Mesenchymal stem cell (in vitro differentiated cells and primary cell): Measurements from ENCODE around the gene MBNL2.

Source experiments
- DNase-seq: peaks from one replicate; pipeline ENCODE4 v3.0.0-alpha.2; 2013
- H2AFZ ChIP-seq: one replicate; pipeline ENCODE4 v1.6.1; 2013; ENCODE audit warnings: low read depth, mild to moderate bottlenecking, control low read depth, inconsistent platforms, low read length, moderate library complexity
- H2AK5ac ChIP-seq: 2 replicates; pipeline ENCODE4 v1.6.1; 2013; ENCODE audit warnings: low read length, moderate library complexity, mild to moderate bottlenecking, inconsistent platforms; ENCODE audit not compliant: severe bottlenecking
- H2BK120ac ChIP-seq: one replicate; pipeline ENCODE4 v1.6.1; 2013; ENCODE audit warnings: low read depth, mild to moderate bottlenecking, inconsistent platforms, low read length, moderate library complexity
- H2BK12ac ChIP-seq, 2 experiments: one replicate each; pipeline ENCODE4 v1.6.1; 2013; ENCODE audit warnings: inconsistent platforms in 2 of 2, low read length in 2 of 2, mild to moderate bottlenecking in 2 of 2, moderate library complexity in 2 of 2, control low read depth in 1 of 2
- H2BK15ac ChIP-seq: one replicate; pipeline ENCODE4 v1.6.1; 2013; ENCODE audit warnings: mild to moderate bottlenecking, low read depth, inconsistent platforms; ENCODE audit not compliant: poor library complexity, severe bottlenecking
- H2BK5ac ChIP-seq: 2 replicates; pipeline ENCODE4 v1.6.1; 2013; ENCODE audit warnings: low read depth, mild to moderate bottlenecking, low read length, control low read depth, inconsistent platforms; ENCODE audit not compliant: poor library complexity, severe bottlenecking
- H3K14ac ChIP-seq, 2 experiments: one replicate each; pipeline ENCODE4 v1.6.1; 2013; ENCODE audit warnings: inconsistent platforms in 2 of 2, low read length in 2 of 2, control low read depth in 1 of 2, mild to moderate bottlenecking in 1 of 2, moderate library complexity in 1 of 2
- H3K18ac ChIP-seq, 2 experiments: one replicate each; pipeline ENCODE4 v1.6.1; 2013; ENCODE audit warnings: inconsistent platforms in 2 of 2, low read length in 2 of 2, control low read depth in 1 of 2, low read depth in 1 of 2, mild to moderate bottlenecking in 1 of 2
- H3K23ac ChIP-seq, 2 experiments: one replicate each; pipeline ENCODE4 v1.6.1; 2013; ENCODE audit warnings: inconsistent platforms in 2 of 2, low read length in 2 of 2, mild to moderate bottlenecking in 2 of 2, moderate library complexity in 2 of 2, control low read depth in 1 of 2
- H3K27ac ChIP-seq: 2 replicates; pipeline ENCODE4 v1.5.1; 2013; ENCODE audit warnings: mild to moderate bottlenecking, moderate library complexity, low read length, control low read depth, inconsistent platforms; ENCODE audit not compliant: poor library complexity, severe bottlenecking
- H3K27me3 ChIP-seq, 2 experiments: 2 replicates each; pipeline versions ENCODE4 v1.6.1 to v1.7.0; 2013; ENCODE audit warnings: low read length in 2 of 2, mild to moderate bottlenecking in 2 of 2, moderate library complexity in 2 of 2, control low read depth in 1 of 2, inconsistent platforms in 1 of 2; ENCODE audit not compliant: control insufficient read depth in 1 of 2, insufficient read depth in 1 of 2
- H3K36me3 ChIP-seq, 2 experiments: 2 replicates each; pipeline versions ENCODE4 v1.6.1 to v1.7.0; 2013; ENCODE audit warnings: low read length in 2 of 2, control low read depth in 1 of 2, inconsistent platforms in 1 of 2, low read depth in 1 of 2, mild to moderate bottlenecking in 1 of 2; ENCODE audit not compliant: insufficient read depth in 2 of 2, control insufficient read depth in 1 of 2
- H3K4ac ChIP-seq, 2 experiments: one replicate each; pipeline ENCODE4 v1.6.1; 2013; ENCODE audit warnings: inconsistent platforms in 2 of 2, low read length in 2 of 2, mild to moderate bottlenecking in 2 of 2, moderate library complexity in 2 of 2, control low read depth in 1 of 2, low read depth in 1 of 2
- H3K4me1 ChIP-seq: 2 replicates; pipeline ENCODE4 v1.6.1; 2013; ENCODE audit warnings: low read depth, low read length, control low read depth; ENCODE audit not compliant: control insufficient read depth, insufficient read depth
- H3K4me2 ChIP-seq: 2 replicates; pipeline ENCODE4 v1.6.1; 2013; ENCODE audit warnings: low read length, mild to moderate bottlenecking, inconsistent platforms; ENCODE audit not compliant: poor library complexity, severe bottlenecking
- H3K4me3 ChIP-seq, 2 experiments: 2 replicates each; pipeline versions ENCODE4 v1.5.1 to v1.7.0; 2013; ENCODE audit warnings: low read length in 2 of 2, mild to moderate bottlenecking in 2 of 2, control low read depth in 1 of 2, low read depth in 1 of 2; ENCODE audit not compliant: insufficient read depth in 1 of 2
- H3K79me1 ChIP-seq: replicated peaks from 2 replicates; pipeline ENCODE4 v1.6.1; 2013; ENCODE audit warnings: mild to moderate bottlenecking, control low read depth, low read length, inconsistent platforms; ENCODE audit not compliant: poor library complexity, severe bottlenecking
- H3K9ac ChIP-seq: 2 replicates; pipeline ENCODE4 v1.7.0; 2013; ENCODE audit warnings: mild to moderate bottlenecking, low read length, moderate library complexity
- H3K9me3 ChIP-seq: 2 replicates; pipeline ENCODE4 v1.7.0; 2013; ENCODE audit warnings: mild to moderate bottlenecking, low read length; ENCODE audit not compliant: control insufficient read depth
- H4K8ac ChIP-seq: one replicate; pipeline ENCODE4 v1.6.1; 2013; ENCODE audit warnings: inconsistent platforms, mild to moderate bottlenecking, low read length, moderate library complexity
- H4K91ac ChIP-seq: one replicate; pipeline ENCODE4 v1.6.1; 2013; ENCODE audit warnings: mild to moderate bottlenecking, low read length, inconsistent platforms
- WGBS: methylation state at CpG from one replicate; pipeline ENCODE4 v1.1.7; 2013; ENCODE audit warnings: mixed read lengths; 5-methylcytosine and 5-hydroxymethylcytosine counted together

Gene MBNL2

GRCh38 chr13:97330448-97330847 is 108.3 kb downstream of the MBNL2 start:
- Histone ChIP-seq H2AFZ (no peak overlapping the region), H3K27me3 (no peaks in the 10 kb centered on the region), H3K27ac (no peak overlapping the region), H4K8ac (no peak overlapping the region), H2AK5ac (no peak overlapping the region), H3K4me2 (no peak overlapping the region), H3K79me1 (peaks cover 27% of the 10 kb centered on the region), H2BK120ac (no peak overlapping the region), H3K9ac (no peak overlapping the region), H3K9me3 (no peaks in the 10 kb centered on the region), H2BK15ac (no peak overlapping the region), H3K14ac (no peak overlapping the region), H3K4ac (no peak overlapping the region), H4K91ac (no peak overlapping the region), H2BK5ac (no peak overlapping the region), H3K4me3 (no peak overlapping the region), H2BK12ac (no peak overlapping the region), H3K4me1 (peaks cover 7% of the 10 kb centered on the region), H3K23ac (no peak overlapping the region), H3K18ac (no peak overlapping the region), H3K36me3 (peaks cover under 1 to 5% of the 10 kb centered on the region in 2 experiments)
- 100% methylated on average over 2 of the region's 2 CpGs for WGBS
- DNase-seq: no peak

GRCh38 chr13:97332742-97333141 is 110.6 kb downstream of the MBNL2 start:
- DNase-seq: no peak
- no peak overlapping the region for H2AK5ac ChIP-seq
- no peak overlapping the region for H3K9ac ChIP-seq
- H2BK12ac ChIP-seq: no peak overlapping the region
- peaks cover 29% of the 10 kb centered on the region for H3K79me1 ChIP-seq
- H3K18ac ChIP-seq: no peak overlapping the region
- H4K8ac ChIP-seq: no peak overlapping the region
- no peak overlapping the region for H3K27ac ChIP-seq
- no peaks in the 10 kb centered on the region for H3K27me3 ChIP-seq
- H2AFZ ChIP-seq: no peak overlapping the region
- H3K4ac ChIP-seq: no peak overlapping the region
- H3K4me3 ChIP-seq: no peak overlapping the region
- no peak overlapping the region for H3K4me2 ChIP-seq
- H3K9me3 ChIP-seq: no peaks in the 10 kb centered on the region
- H2BK120ac ChIP-seq: no peak overlapping the region
- H3K4me1 ChIP-seq: peaks cover 7% of the 10 kb centered on the region
- no peak overlapping the region for H3K23ac ChIP-seq
- no peak overlapping the region for H3K14ac ChIP-seq
- H4K91ac ChIP-seq: no peak overlapping the region
- 99% methylated on average over 3 of the region's 4 CpGs for WGBS
- no peak overlapping the region for H2BK5ac ChIP-seq
- H3K36me3 ChIP-seq: peaks cover 9 to 15% of the 10 kb centered on the region in 2 experiments
- no peak overlapping the region for H2BK15ac ChIP-seq

- DNase-seq: no peak
- no peak overlapping the region for H2BK12ac ChIP-seq
- no peak overlapping the region for H3K14ac ChIP-seq
- no peak overlapping the region for H2BK5ac ChIP-seq
- no peak overlapping the region for H4K8ac ChIP-seq
- H3K27ac ChIP-seq: no peak overlapping the region
- no peak overlapping the region for H3K23ac ChIP-seq
- H3K36me3 ChIP-seq: peaks cover 17 to 19% of the 10 kb centered on the region in 2 experiments
- no peak overlapping the region for H4K91ac ChIP-seq
- WGBS: 97% methylated on average over 3 of the region's 6 CpGs
- no peak overlapping the region for H2AK5ac ChIP-seq
- H2BK15ac ChIP-seq: no peak overlapping the region
- no peak overlapping the region for H3K4me3 ChIP-seq
- H3K9me3 ChIP-seq: no peaks in the 10 kb centered on the region
- no peaks in the 10 kb centered on the region for H3K27me3 ChIP-seq
- H3K9ac ChIP-seq: no peak overlapping the region
- H3K79me1 ChIP-seq: peaks cover 39% of the 10 kb centered on the region
- no peak overlapping the region for H3K4me2 ChIP-seq
- peaks cover 5% of the 10 kb centered on the region for H3K4me1 ChIP-seq
- no peak overlapping the region for H3K18ac ChIP-seq
- no peak overlapping the region for H2AFZ ChIP-seq
- no peak overlapping the region for H3K4ac ChIP-seq
- H2BK120ac ChIP-seq: no peak overlapping the region
Measured at GRCh38 chr13:97333983-97334382, 111.8 kb downstream of the MBNL2 start.

- Histone ChIP-seq H2BK15ac (no peak overlapping the region), H3K36me3 (peaks cover 19 to 22% of the 10 kb centered on the region in 2 experiments), H3K4me3 (no peak overlapping the region), H3K79me1 (peaks cover 45% of the 10 kb centered on the region), H4K91ac (no peak overlapping the region), H3K4me2 (no peak overlapping the region), H3K27ac (no peak overlapping the region), H2BK5ac (no peak overlapping the region), H4K8ac (no peak overlapping the region), H2BK12ac (no peak overlapping the region), H3K9ac (no peak overlapping the region), H2BK120ac (no peak overlapping the region), H2AFZ (no peak overlapping the region), H2AK5ac (no peak overlapping the region), H3K4me1 (peaks cover 2% of the 10 kb centered on the region), H3K18ac (no peak overlapping the region), H3K27me3 (no peaks in the 10 kb centered on the region), H3K4ac (no peak overlapping the region), H3K23ac (no peak overlapping the region), H3K14ac (no peak overlapping the region), H3K9me3 (no peaks in the 10 kb centered on the region)
- 91% methylated on average over 2 of the region's 3 CpGs for WGBS
- DNase-seq: no peak
Measured at GRCh38 chr13:97334690-97335089, 112.6 kb downstream of the MBNL2 start.
